ENCODE results near the gene GABRE.
"Not testable (repeated sequence)": the region's sequence is repeated elsewhere in the genome, so short reads cannot be mapped to it uniquely, and the experiment has no call there.

Gene GABRE

DNA sequence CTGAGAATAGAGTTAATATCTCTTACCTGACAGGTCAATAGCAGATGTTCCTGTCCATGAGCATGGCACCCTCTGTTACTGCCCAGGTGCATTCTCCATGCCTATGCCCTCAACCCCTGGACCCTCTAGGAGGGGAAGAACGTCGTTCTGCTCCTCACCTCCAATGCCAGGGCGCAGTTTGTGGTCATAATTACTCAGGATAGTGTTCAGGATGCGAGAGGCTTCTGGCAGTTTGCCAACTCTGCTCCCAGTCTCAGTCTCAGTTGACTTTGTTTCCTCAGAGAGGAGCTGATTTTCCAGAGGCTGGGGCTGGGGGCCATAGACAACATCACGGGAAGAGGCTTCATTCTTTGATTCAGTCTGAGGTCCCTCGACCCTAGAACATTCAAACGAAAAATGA lies 4.4 kb downstream of the GABRE start:
- DNase-seq (ENCODE audit: low read depth, low spot score), result no peak

DNA sequence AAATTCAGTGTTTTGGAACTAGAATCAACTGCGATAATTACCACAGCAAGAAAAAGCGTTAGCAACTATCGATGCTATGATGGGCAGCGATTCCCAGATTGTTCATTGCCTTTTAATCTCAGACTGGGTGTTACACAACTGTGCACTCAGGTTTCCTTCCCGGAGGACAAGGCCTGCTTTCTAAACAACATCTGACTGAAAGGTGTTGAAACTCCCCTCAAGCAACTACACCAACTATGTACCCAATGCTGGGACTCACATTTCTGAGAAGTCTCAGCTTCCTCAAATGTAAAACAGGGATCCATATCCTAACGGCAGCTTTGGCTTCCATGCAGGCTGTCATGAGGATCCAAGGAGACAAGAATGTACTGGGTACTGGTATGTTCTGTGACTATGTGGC lies 8.2 kb downstream of the GABRE start:
- DNase-seq (ENCODE audit: low read depth, low spot score), result no peak

DNA sequence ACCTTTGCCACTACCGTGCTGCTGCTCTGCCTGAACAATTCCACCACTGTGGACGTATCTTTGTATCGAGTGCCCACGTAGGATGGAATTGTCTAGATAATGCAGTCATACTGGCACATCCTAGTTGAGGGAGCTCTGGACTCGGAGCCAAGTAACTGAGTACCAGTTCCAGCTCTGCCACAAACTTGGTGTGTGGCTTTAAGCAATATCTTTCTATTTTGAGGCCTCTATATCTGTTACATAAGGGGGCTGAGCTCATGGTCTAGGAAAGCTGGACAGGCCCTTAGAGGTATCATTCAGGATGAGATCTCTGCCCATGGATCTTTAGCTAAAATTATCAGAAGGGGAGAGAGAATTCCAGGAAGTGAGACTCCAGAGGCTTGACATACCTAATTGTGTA lies 12.4 kb downstream of the GABRE start:
- DNase-seq (ENCODE audit: low read depth, low spot score), result no peak

DNA sequence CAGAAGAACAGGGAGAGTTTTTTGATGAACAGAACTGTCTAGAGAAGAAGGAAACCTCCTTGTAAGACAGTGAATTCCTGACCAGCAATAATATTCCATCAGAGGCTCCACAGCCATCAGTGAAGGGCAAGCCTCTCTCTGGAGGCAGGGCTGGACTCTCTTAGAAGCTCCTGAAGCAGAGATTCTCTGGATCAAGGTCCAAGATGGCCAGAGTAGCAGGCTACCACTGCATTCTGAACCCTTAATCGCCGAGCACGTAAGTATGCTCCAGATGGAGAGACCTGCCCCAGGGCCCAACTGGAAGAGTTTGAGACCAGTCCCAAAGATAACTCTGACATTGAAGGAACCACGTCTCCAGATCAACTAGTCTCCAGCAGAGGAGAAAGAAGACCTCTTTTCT lies 16.4 kb downstream of the GABRE start:
- DNase-seq (ENCODE audit: low read depth, low spot score), result no peak

DNA sequence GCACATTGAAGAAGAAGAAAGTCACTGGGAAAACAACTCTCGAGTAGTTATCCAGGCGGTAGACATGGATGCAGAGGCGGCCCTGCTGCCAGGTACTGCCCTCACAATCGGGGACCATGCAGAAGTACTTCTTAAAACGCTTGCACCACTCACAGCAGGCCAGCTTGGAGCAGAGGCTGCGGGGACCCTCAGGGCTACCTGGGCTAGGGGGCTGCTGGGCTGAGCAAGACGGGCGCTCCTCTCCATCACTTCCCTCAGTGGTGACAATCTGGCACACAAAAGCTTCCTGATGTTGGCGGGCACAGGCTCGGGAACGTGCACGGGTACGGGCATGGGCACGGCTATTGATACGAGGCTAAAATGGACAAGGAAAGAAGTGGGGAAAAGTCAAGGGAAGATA lies 19.7 kb downstream of the GABRE start:
- no peak for DNase-seq (ENCODE audit: low read depth, low spot score)

DNA sequence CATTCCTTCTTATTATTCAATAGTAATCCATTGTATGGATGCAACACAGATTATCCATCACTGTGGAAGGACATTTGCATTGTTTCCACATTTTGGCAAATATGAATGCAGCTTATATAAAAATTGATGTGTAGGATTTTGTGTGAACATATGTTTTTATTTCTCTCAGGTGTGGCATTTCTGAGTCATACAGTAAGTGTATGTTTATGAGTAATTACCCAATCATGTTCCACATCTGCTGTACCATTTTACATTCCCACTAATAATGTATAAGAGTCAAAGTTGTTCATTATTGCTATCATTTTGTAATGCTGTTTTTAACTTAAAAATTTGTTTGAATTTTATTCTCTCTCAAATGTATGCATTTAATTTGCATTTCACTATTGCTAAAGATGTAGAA lies 36.3 kb downstream of the GABRE start:
- no peak for DNase-seq (ENCODE audit: low read depth, low spot score)

DNA sequence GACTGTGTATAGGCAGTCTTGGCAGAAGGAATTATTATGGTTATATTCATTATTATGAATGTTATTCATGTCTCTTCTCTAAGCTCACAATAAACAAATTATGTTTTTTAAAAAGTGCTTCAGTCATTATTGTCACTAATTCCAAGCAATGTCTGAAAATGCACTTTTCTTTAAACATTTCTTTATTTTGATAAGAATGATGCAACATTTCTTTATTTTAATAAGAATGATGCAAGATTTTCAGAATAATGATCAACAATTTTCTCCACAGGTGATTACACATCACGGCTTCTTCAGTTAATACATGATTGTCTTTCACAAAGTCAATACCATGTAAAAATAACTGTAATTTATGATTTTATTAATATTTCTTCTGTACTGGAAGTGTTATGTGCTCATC lies 39.1 kb downstream of the GABRE start:
- DNase-seq (ENCODE audit: low read depth, low spot score), result no peak

DNA sequence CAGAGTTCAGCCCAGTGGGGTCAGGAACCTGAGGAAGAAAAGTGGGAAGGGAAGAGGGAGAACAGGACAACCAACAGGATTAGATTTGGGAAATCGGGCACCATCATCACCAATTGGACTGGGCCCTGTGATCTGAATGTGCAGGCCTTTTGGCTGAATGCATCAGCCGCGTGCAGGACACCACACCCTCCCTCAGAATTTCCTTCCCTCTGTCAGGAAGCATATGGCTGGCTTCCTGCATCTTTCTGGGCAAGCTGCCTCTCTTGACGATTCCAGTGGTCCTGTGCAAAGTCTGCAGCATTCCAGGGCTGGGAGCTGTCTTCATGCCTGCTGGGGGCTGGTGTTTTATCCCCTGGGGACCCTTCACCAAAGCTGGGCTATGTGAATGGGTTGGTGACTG lies 45.4 kb downstream of the GABRE start:
- no peak for DNase-seq (ENCODE audit: low read depth, low spot score)

DNA sequence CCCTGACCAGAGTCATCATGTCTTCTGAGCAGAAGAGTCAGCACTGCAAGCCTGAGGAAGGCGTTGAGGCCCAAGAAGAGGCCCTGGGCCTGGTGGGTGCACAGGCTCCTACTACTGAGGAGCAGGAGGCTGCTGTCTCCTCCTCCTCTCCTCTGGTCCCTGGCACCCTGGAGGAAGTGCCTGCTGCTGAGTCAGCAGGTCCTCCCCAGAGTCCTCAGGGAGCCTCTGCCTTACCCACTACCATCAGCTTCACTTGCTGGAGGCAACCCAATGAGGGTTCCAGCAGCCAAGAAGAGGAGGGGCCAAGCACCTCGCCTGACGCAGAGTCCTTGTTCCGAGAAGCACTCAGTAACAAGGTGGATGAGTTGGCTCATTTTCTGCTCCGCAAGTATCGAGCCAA lies 50.8 kb downstream of the GABRE start:
- no peak for DNase-seq (ENCODE audit: low read depth, low spot score)

DNA sequence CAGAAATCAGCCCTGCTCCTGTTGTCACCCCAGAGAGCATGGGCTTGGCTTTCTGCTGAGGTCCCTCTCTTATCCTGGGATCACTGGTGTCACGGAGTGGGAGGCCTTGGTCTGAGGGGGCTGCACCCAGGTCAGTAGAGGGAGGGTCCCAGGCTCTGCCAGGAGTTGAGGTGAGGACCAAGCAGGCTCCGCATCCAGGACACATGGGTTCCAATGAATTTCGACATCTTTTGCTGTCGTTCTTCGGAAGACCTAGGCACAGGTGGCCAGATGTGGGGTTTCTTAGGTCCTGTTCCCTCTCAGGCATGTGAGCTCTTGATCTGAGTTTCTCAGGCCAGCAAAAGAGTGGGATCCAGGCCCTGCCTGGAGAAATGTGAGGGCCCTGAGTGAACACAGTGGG lies 51.8 kb downstream of the GABRE start:
- no peak for DNase-seq (ENCODE audit: low read depth, low spot score)

DNA sequence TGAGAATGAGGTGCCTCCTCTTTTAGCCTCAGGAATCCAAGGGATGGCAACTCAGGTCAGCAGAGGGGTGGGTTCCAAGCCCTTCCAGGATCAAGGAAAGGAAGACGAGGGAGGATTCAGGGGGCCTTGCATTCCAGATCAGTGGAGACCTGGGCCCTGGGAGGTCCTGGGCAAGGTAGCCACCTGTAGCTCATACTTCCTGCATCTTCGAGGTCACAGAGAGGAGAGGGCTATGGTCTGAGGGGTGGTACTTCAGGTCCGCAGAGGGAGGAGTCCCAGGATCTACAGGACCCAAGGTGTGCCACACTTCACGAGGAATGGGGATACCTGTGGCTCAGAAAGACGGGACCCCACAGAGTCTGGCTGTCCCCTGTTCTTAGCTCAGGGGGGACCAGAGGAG lies 52.6 kb downstream of the GABRE start:
- no peak for DNase-seq (ENCODE audit: low read depth, low spot score)

DNA sequence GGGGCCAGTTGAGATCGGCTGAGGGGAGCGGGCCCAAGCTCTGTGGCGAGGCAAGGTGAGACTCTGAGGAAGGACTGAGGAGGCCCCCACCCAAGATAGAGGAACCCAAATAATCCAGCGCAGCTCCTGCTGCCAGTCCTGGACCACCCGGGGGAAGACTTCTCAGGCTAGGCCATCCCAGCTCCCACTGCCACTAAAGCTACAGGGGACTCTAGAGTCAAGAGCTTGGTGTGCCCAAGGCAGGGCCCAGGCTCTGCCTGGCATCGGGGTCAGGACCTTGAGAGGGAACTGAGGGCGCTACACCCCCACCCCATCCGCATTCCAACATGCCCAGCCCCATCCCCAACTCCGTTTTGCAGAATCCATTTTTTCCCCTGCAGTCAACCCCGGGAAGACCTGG lies 53.2 kb downstream of the GABRE start:
- no peak for DNase-seq (ENCODE audit: low read depth, low spot score)

DNA sequence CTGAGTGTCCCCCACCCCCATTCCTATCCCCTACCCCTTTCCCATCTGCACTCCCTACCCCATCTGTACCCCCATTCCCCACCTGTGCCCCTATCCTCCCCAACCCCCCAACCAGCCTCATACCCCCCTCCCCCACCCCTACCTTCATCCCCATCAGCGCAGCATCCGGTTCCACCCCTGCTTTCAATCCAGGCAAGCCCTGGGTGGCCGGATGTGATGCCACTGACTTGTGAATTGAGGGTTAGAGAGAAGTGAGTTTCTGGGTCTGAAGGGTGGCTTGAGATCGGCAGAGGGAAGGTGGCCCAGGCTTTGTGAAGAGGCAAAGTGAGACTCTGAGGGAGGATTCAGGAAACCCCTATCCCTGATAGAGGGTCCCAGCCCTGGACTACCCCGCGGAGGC lies 53.9 kb downstream of the GABRE start:
- no peak for DNase-seq (ENCODE audit: low read depth, low spot score)

DNA sequence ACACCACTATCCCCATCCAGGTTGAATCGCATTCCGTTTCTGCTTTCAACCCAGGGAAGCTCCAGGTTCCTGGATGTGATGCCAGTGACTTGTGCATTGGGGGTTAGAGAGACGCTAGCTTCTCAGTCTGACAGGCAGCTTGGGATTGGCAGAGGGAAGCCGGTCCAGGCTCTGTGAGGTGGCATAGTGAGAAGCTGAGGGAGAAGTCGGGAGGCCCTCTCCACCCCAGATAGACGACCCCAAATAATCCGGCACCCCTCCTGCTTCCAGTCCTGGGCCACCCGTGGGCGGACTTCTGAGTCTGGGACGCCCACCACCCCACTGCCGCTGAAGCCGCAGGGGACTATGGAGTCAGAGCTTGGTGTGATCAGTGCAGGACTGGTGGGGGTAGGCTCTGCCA lies 54.4 kb downstream of the GABRE start:
- no peak for DNase-seq (ENCODE audit: low read depth, low spot score)

DNA sequence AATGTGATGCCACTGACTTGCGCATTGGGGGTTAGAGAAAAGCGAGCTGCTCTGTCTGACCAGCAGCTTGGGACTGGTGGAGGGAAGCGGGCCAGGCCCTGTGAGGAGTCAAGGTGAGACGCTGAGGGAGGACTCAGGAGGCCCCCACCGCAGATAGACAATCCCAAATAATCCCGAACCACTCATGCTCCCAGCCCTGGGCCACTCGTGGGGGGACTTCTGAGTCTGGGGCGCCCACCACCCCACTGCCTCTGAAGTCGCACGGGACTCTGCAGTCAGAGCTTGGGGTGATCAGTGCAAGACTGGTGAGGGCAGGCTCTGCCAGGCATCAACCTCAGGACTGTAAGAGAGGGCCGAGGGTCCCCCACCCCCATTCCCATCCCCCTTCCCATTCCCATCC lies 54.9 kb downstream of the GABRE start:
- no peak for DNase-seq (ENCODE audit: low read depth, low spot score)

DNA sequence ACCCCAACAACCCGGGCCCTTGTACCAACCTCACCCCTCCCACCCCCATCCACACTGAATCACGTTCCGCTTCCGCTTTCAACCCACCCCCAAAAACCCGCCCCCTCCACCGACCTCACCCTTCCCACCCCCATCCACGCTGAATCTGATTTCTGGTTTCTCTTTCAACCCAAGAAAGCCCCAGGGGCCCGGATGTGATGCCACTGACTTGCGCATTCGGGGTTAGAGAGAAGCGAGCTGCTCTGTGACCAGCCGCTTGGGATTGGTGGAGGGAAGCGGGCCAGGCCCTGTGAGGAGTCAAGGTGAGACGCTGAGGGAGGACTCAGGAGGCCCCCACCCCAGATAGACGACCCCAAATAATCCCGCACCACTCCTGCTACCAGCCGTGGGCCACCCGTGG lies 55.7 kb downstream of the GABRE start:
- not testable (repeated sequence) for DNase-seq (ENCODE audit: low read depth, low spot score)

DNA sequence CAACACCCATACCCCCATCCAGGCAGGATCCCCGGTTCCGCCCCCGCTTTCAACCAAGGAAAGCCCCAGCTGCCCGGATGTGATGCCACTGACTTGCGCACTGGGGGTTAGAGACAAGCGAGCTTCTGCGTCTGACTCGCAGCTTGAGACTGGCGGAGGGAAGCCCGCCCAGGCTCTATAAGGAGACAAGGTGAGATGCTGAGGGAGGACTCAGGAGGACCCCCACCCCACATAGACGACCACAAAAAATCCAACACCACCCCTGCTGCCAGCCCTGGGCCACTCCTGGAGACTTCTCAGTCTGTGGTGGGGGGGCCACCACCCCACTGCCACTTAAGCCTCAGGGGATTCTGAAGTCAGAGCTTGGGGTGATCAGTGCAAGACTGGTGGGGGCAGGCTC lies 61.7 kb downstream of the GABRE start, which contains the start of gene MAGEA4:
MAGEA4 (plus strand) TSS at position 110 of the 400 bp plus-strand sequence. CDS start 10,776 bp downstream, outside the sequence.
- DNase-seq (ENCODE audit: low read depth, low spot score), result no peak

DNA sequence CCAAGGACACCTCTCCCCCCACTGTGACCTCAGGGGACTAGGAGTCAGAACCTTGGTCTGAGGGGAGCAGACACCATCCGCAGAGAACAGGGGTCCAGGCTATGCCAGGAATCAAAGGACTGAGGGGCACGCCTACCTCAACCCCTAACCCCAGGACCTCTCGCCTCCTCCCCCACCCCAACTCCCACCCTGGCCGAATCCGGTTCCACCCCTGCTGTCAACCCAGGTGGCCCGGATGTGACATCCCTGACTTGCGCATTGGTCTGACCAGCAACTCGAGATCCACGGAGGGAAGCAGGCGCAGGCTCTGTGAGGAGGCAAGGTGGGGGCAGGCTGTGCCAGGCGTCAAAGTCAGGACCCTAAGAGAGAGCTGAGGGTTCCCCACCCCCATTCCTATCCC lies 62.3 kb downstream of the GABRE start:
- no peak for DNase-seq (ENCODE audit: low read depth, low spot score)

DNA sequence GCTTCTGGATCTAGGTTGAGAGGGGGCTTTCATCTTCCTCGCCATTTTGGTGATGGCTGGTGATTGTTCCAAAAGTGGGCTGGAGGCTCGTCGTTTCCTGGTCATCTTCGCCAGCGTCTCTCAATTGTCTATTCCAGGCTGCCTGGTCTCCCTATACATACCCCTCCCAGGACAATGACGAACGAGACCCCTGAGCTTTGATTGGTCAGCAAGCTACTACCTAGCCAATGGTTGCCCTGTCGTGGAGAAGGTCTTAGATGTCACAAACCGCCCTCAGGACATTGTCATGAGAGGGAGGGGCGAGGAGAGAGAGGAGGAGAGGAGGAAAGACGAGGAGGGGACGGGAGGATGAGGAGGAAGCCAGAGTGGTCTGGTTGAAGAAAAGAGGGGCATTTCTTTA lies 69.5 kb downstream of the GABRE start:
- DNase-seq (ENCODE audit: low read depth, low spot score), result no peak
